Lower lobe of right lung (tissue), 2 donors: ENCODE measurements around the gene NHS. TPM values are rescaled to one million over a fixed set of nuclear protein-coding genes. Genes with fewer than 3 reads are reported as not detected.

Experiments
- ATAC-seq, 2 donors: fragments of 200-7000 bp; cut with Tn5 transposase; one replicate each; pipeline ENCODE4 v1.9.1; 2020 to 2022; ENCODE audit warnings: mild to moderate bottlenecking in 2 of 2, moderate library complexity in 2 of 2
- DNase-seq: peaks from one replicate; pipeline ENCODE4 v3.0.0-alpha.2; 2020
- H3K27ac ChIP-seq: fragments of 200-600 bp; one replicate; pipeline ENCODE4 v1.8.0; 2022
- H3K27me3 ChIP-seq: fragments of 200-600 bp; one replicate; pipeline ENCODE4 v1.8.0; 2022; ENCODE audit warnings: low read depth
- H3K36me3 ChIP-seq: fragments of 200-600 bp; one replicate; pipeline ENCODE4 v1.8.0; 2022; ENCODE audit warnings: mild to moderate bottlenecking
- H3K4me1 ChIP-seq: fragments of 200-600 bp; one replicate; pipeline ENCODE4 v1.8.0; 2022
- H3K4me3 ChIP-seq: fragments of 200-600 bp; one replicate; pipeline ENCODE4 v1.8.0; 2022; ENCODE audit warnings: mild to moderate bottlenecking
- H3K9me3 ChIP-seq: fragments of 200-600 bp; one replicate; pipeline ENCODE4 v1.8.0; 2022
- CTCF ChIP-seq: fragments of 200-600 bp; IDR thresholded peaks from one replicate; pipeline ENCODE4 v1.8.0; 2022; ENCODE audit warnings: antibody characterized with exemption, mild to moderate bottlenecking
- intact Hi-C: fragments of 100-400 bp; cut with DNase I; formaldehyde crosslinking; loops from one replicate; pipeline ENCODE4 v1.11.0; 2022
- total RNA-seq: library from RNA; stranded (reverse); fragmentation: NEBNext Ultra II Directional; extraction: Animal tissue kit (Norgen Biotek cat#: 25700); gene quantifications from one replicate; pipeline ENCODE4 v1.2.1, GENCODE V29; 2021
- donor health status: DM: no; HTN: yes; CAD: no; lungs with severe emphysema.

NHS gene
- total RNA-seq, 1 donor from 2014 or later: 2.7 TPM

GRCh38 chrX:17737710-17737985 lies 362.6 kb downstream of the NHS start:
- Histone ChIP-seq H3K9me3 (no peaks in the 10 kb centered on the region), H3K4me1 (peaks cover 6% of the 10 kb centered on the region), H3K36me3 (no peaks in the 10 kb centered on the region), H3K27me3 (no peaks in the 10 kb centered on the region), H3K4me3 (peak overlapping the region; percentile 64), H3K27ac (peak overlapping the region; percentile 90)
- no peak for ATAC-seq
- no peak for DNase-seq
- intact Hi-C loops: no loop called here
- TF ChIP-seq CTCF: no peak

- Histone ChIP-seq H3K27ac (peak overlapping the region; percentile 90), H3K9me3 (no peaks in the 10 kb centered on the region), H3K4me1 (peaks cover 6% of the 10 kb centered on the region), H3K4me3 (peak overlapping the region; percentile 64), H3K36me3 (no peaks in the 10 kb centered on the region), H3K27me3 (no peaks in the 10 kb centered on the region)
- ATAC-seq: peak; percentile 51 to 58
- intact Hi-C loops: no loop called here
- no peak for TF ChIP-seq CTCF
- peak; percentile 56 for DNase-seq
Observed at GRCh38 chrX:17737986-17738713, 363.1 kb downstream of the NHS start.

- Histone ChIP-seq H3K4me1 (peaks cover 6% of the 10 kb centered on the region), H3K27ac (peak overlapping the region; percentile 90), H3K27me3 (no peaks in the 10 kb centered on the region), H3K4me3 (peak overlapping the region; percentile 64), H3K36me3 (no peaks in the 10 kb centered on the region), H3K9me3 (no peaks in the 10 kb centered on the region)
- TF ChIP-seq CTCF: no peak
- intact Hi-C loops: no loop called here
- no peak for ATAC-seq
- DNase-seq: no peak
Observed at GRCh38 chrX:17738737-17739535, 363.9 kb downstream of the NHS start.

GRCh38 chrX:17740137-17741122 lies 365.4 kb downstream of the NHS start:
- no peak overlapping the region for H3K27ac ChIP-seq
- TF ChIP-seq CTCF: no peak
- no peaks in the 10 kb centered on the region for H3K36me3 ChIP-seq
- H3K9me3 ChIP-seq: no peaks in the 10 kb centered on the region
- H3K27me3 ChIP-seq: no peaks in the 10 kb centered on the region
- H3K4me1 ChIP-seq: peaks cover 6% of the 10 kb centered on the region
- ATAC-seq: no peak
- intact Hi-C loops: no loop called here
- no peak overlapping the region for H3K4me3 ChIP-seq
- no peak for DNase-seq

GRCh38 chrX:17741123-17741511 lies 366.1 kb downstream of the NHS start:
- no peaks in the 10 kb centered on the region for H3K27me3 ChIP-seq
- H3K4me3 ChIP-seq: no peak overlapping the region
- intact Hi-C loops: no loop called here
- H3K4me1 ChIP-seq: peaks cover 6% of the 10 kb centered on the region
- H3K27ac ChIP-seq: no peak overlapping the region
- H3K9me3 ChIP-seq: no peaks in the 10 kb centered on the region
- no peaks in the 10 kb centered on the region for H3K36me3 ChIP-seq
- no peak for ATAC-seq
- no peak for DNase-seq
- TF ChIP-seq CTCF: no peak
